Transverse colon (tissue), 4 donors: ENCODE measurements around the gene FOXD4. TPM values are rescaled to one million over a fixed set of nuclear protein-coding genes. Genes with fewer than 3 reads are reported as not detected.
"Not testable (repeated sequence)": the region's sequence is repeated elsewhere in the genome, so short reads cannot be mapped to it uniquely, and the experiment has no call there.

Experiments
- DNase-seq: peaks from one replicate; pipeline ENCODE4 v3.0.0-alpha.2; 2019
- H3K27ac ChIP-seq, 4 donors: fragments of 200-600 bp; sonication (generic); 2 replicates each; pipeline ENCODE4 v1.5.1; 2016 to 2018; ENCODE audit warnings: inconsistent platforms in 4 of 4
- H3K27me3 ChIP-seq: fragments of 200-600 bp; sonication (generic); 2 replicates; pipeline ENCODE4 v1.5.1; 2017; ENCODE audit warnings: inconsistent platforms
- H3K36me3 ChIP-seq, 4 donors: fragments of 200-600 bp; sonication (generic); 2 replicates each; pipeline ENCODE4 v1.5.1; 2017 to 2019; ENCODE audit warnings: inconsistent platforms in 4 of 4
- H3K4me1 ChIP-seq, 4 donors: fragments of 200-600 bp; sonication (generic); 2 replicates each; pipeline ENCODE4 v1.5.1; 2017 to 2020; ENCODE audit warnings: inconsistent platforms in 4 of 4
- H3K4me3 ChIP-seq, 4 donors: fragments of 200-600 bp; sonication (generic); 1 replicate in 1 of 4; 2 replicates in 3 of 4; pipeline versions ENCODE4 v1.5.1 to v1.6.1; 2017 to 2019; ENCODE audit warnings: inconsistent platforms in 4 of 4
- H3K9me3 ChIP-seq, 2 donors: fragments of 200-600 bp; sonication (generic); 2 replicates each; pipeline ENCODE4 v1.5.1; 2017 to 2019; ENCODE audit warnings: inconsistent platforms in 2 of 2
- WGBS, 2 donors: methylation state at CpG; one replicate each; pipeline ENCODE4 v1.1.5; 2018; ENCODE audit warnings: low coverage in 1 of 2; 5-methylcytosine and 5-hydroxymethylcytosine counted together
- in situ Hi-C, 4 donors: fragments of 200-750 bp; cut with MboI; loops; one replicate each; pipeline versions ENCODE4 v1.15.0 to v1.15.1; 2017; ENCODE audit warnings: low sequenced_read_pairs in 3 of 4, low pct_ligation_motif_present in 1 of 4, low pct_unique_long_range_greater_than_20kb in 1 of 4
- intact Hi-C: fragments of 100-400 bp; cut with DNase I; formaldehyde crosslinking; loops from one replicate; pipeline ENCODE4 v1.15.1; 2023; ENCODE audit warnings: low total_unique reads
- total RNA-seq, 4 donors: library from RNA; depleted of rRNA; stranded (reverse); fragments of >200 nt; gene quantifications; one replicate each; pipeline ENCODE4 v1.1.0, GENCODE V29; 2016

Gene FOXD4
- total RNA-seq, 4 donors from 2014 or later: 0.27 to 0.32 TPM; not detected in 2

GRCh38 chr9:93909-94308 lies 24.3 kb downstream of the FOXD4 start:
- intact Hi-C loops, H3K4me3 ChIP-seq, H3K36me3 ChIP-seq, DNase-seq, H3K4me1 ChIP-seq, H3K27ac ChIP-seq, H3K9me3 ChIP-seq, in situ Hi-C loops, H3K27me3 ChIP-seq: not testable (repeated sequence)
- 87% methylated on average over 4 of the region's 5 CpGs for WGBS, 2 donors

GRCh38 chr9:90851-91250 lies 27.4 kb downstream of the FOXD4 start:
- H3K27ac ChIP-seq: not testable (repeated sequence)

GRCh38 chr9:88396-89037 lies 29.7 kb downstream of the FOXD4 start:
- DNase-seq, H3K36me3 ChIP-seq, H3K9me3 ChIP-seq, in situ Hi-C loops, H3K27ac ChIP-seq, intact Hi-C loops, H3K4me3 ChIP-seq, H3K4me1 ChIP-seq, H3K27me3 ChIP-seq: not testable (repeated sequence)
- 4 to 16% methylated on average over 3 to 5 of the region's 11 CpGs for WGBS, 2 donors

More at GRCh38 chr9:90851-91250, 27.4 kb downstream of the FOXD4 start:
- H3K4me3 ChIP-seq, H3K4me1 ChIP-seq, in situ Hi-C loops, DNase-seq, H3K36me3 ChIP-seq, H3K27me3 ChIP-seq, H3K9me3 ChIP-seq, intact Hi-C loops: not testable (repeated sequence)
- WGBS, 2 donors: 78% methylated on average over 1 of the region's 1 CpG; no CpG with 5 or more reads in 1 of the 2 donors

- H3K4me3 ChIP-seq, H3K4me1 ChIP-seq, H3K36me3 ChIP-seq, intact Hi-C loops, in situ Hi-C loops, H3K9me3 ChIP-seq, H3K27ac ChIP-seq, H3K27me3 ChIP-seq, DNase-seq: not testable (repeated sequence)
- WGBS, 2 donors: 17 to 49% methylated on average over 1 to 6 of the region's 6 CpGs
Measured at GRCh38 chr9:87860-88259, 30.4 kb downstream of the FOXD4 start.

- H3K4me1 ChIP-seq, H3K27ac ChIP-seq, in situ Hi-C loops, H3K4me3 ChIP-seq, H3K36me3 ChIP-seq, intact Hi-C loops, H3K9me3 ChIP-seq, DNase-seq, H3K27me3 ChIP-seq: not testable (repeated sequence)
- WGBS, 2 donors: no CpG with 5 or more reads among the region's 4 CpGs
Measured at GRCh38 chr9:87105-87504, 31.1 kb downstream of the FOXD4 start.

- H3K27ac ChIP-seq, H3K36me3 ChIP-seq, H3K27me3 ChIP-seq, DNase-seq, H3K4me3 ChIP-seq, H3K9me3 ChIP-seq, in situ Hi-C loops, H3K4me1 ChIP-seq, intact Hi-C loops: not testable (repeated sequence)
Measured at GRCh38 chr9:86697-87096, 31.5 kb downstream of the FOXD4 start.

- WGBS, 2 donors: 89 to 90% methylated on average over 9 to 31 of the region's 31 CpGs
- H3K9me3 ChIP-seq, H3K4me1 ChIP-seq, intact Hi-C loops, H3K27ac ChIP-seq, H3K27me3 ChIP-seq, H3K4me3 ChIP-seq, H3K36me3 ChIP-seq, DNase-seq, in situ Hi-C loops: not testable (repeated sequence)
Measured at GRCh38 chr9:82932-83689, 35.1 kb downstream of the FOXD4 start.

GRCh38 chr9:78333-78732 lies 39.9 kb downstream of the FOXD4 start:
- WGBS, 2 donors: 78% methylated on average over 3 of the region's 3 CpGs; no CpG with 5 or more reads in 1 of the 2 donors
- intact Hi-C loops, H3K27me3 ChIP-seq, H3K9me3 ChIP-seq, H3K27ac ChIP-seq, DNase-seq, in situ Hi-C loops, H3K4me3 ChIP-seq, H3K4me1 ChIP-seq, H3K36me3 ChIP-seq: not testable (repeated sequence)

GRCh38 chr9:76389-76788 lies 41.8 kb downstream of the FOXD4 start:
- H3K9me3 ChIP-seq, intact Hi-C loops, H3K36me3 ChIP-seq, in situ Hi-C loops, H3K4me1 ChIP-seq, DNase-seq, H3K27ac ChIP-seq, H3K4me3 ChIP-seq: not testable (repeated sequence)
- 82% methylated on average over 3 of the region's 3 CpGs; no CpG with 5 or more reads in 1 of the 2 donors for WGBS, 2 donors
- H3K27me3 ChIP-seq: peaks cover 10% of the 10 kb centered on the region

GRCh38 chr9:73900-74525 lies 44.2 kb downstream of the FOXD4 start:
- H3K36me3 ChIP-seq, H3K9me3 ChIP-seq, H3K4me1 ChIP-seq, DNase-seq, in situ Hi-C loops, intact Hi-C loops: not testable (repeated sequence)
- WGBS, 2 donors: 14 to 83% methylated on average over 1 to 18 of the region's 18 CpGs
- H3K4me3 ChIP-seq: peak overlapping the region in 2 of 4 donors; percentile 36 to 50
- peaks cover 10% of the 10 kb centered on the region for H3K27me3 ChIP-seq
- H3K27ac ChIP-seq: peak overlapping the region in 2 of 4 donors; percentile 24 to 34
